Body of pancreas (tissue), 4 donors: ENCODE results near the gene VCAN. TPM values are rescaled to one million over a fixed set of nuclear protein-coding genes. Genes with fewer than 3 reads are reported as not detected.

Source experiments
- ATAC-seq: fragments of 150-250 bp; one replicate; pipeline ENCODE4 v1.9.1; 2016
- DNase-seq, 4 donors: peaks; one replicate each; pipeline ENCODE4 v3.0.0-alpha.2; 2019
- H3K27ac ChIP-seq, 4 donors: fragments of 200-600 bp; sonication (generic); 1 replicate in 3 of 4; 2 replicates in 1 of 4; pipeline versions ENCODE4 v1.5.1 to v1.6.1; 2016 to 2019; ENCODE audit warnings: mild to moderate bottlenecking in 1 of 4, mixed read lengths in 1 of 4, moderate library complexity in 1 of 4
- H3K27me3 ChIP-seq, 2 donors: fragments of 200-600 bp; sonication (generic); one replicate each; pipeline ENCODE4 v1.6.0; 2016; ENCODE audit warnings: mild to moderate bottlenecking in 1 of 2
- H3K36me3 ChIP-seq, 2 donors: fragments of 200-600 bp; sonication (generic); replicated peaks in 1 of 2; 2 replicates each; pipeline ENCODE4 v1.5.1; 2016; ENCODE audit warnings: low read depth in 2 of 2; ENCODE audit not compliant: insufficient read depth in 1 of 2
- H3K4me1 ChIP-seq: fragments of 200-600 bp; sonication (generic); one replicate; pipeline ENCODE4 v1.6.0; 2016
- H3K4me3 ChIP-seq, 2 donors: fragments of 200-600 bp; sonication (generic); 1 replicate in 1 of 2; 2 replicates in 1 of 2; pipeline ENCODE4 v1.5.1; 2016 to 2019
- H3K9me3 ChIP-seq, 3 donors: fragments of 200-600 bp; sonication (generic); 1 replicate in 2 of 3; 2 replicates in 1 of 3; pipeline ENCODE4 v1.5.1; 2016
- POLR2A ChIP-seq, 3 donors: fragments of 450-650 bp; IDR thresholded peaks; one replicate each; pipeline ENCODE4 v1.6.1; 2016; ENCODE audit warnings: antibody characterized with exemption in 3 of 3, mild to moderate bottlenecking in 2 of 3
- WGBS, 2 donors: methylation state at CpG; one replicate each; pipeline ENCODE4 v1.1.5; 2017; 5-methylcytosine and 5-hydroxymethylcytosine counted together
- intact Hi-C: fragments of 100-400 bp; cut with DNase I; formaldehyde crosslinking; loops from one replicate; pipeline ENCODE4 v1.15.1; 2023
- total RNA-seq, 2 donors: library from RNA; depleted of rRNA; stranded (reverse); fragments of >200 nt; gene quantifications; one replicate each; pipeline ENCODE4 v1.1.0, GENCODE V29; 2016
- TF ChIP-seq, protein P1 (sequence below), 7 experiments: fragments of 450-650 bp in 4 of 7; fragments of 200-600 bp in 3 of 7; sonication (generic) in 3 of 7; IDR thresholded peaks; one replicate each; pipeline ENCODE4 v1.5.1; 2016 to 2019; ENCODE audit warnings: antibody characterized with exemption in 7 of 7

Gene VCAN
- total RNA-seq, 2 donors from 2014 or later = 19.4 to 33.7 TPM

DNA sequence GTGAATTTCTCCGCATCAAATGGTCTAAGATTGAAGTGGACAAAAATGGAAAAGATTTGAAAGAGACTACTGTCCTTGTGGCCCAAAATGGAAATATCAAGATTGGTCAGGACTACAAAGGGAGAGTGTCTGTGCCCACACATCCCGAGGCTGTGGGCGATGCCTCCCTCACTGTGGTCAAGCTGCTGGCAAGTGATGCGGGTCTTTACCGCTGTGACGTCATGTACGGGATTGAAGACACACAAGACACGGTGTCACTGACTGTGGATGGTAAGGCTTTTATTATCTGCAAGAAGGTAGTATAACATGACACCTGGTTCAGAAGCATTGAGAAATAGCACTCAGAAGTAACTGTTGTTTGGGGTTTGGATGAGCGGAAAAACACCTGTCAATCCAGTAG, 18.7 kb downstream of the VCAN start:
- Histone ChIP-seq H3K4me1 (no peaks in the 10 kb centered on the region), H3K36me3 (no peaks in the 10 kb centered on the region), H3K4me3 (no peak overlapping the region), H3K27ac (no peak overlapping the region), H3K27me3 (no peaks in the 10 kb centered on the region), H3K9me3 (no peaks in the 10 kb centered on the region)
- ATAC-seq (no peak), DNase-seq (no peak)
- 91 to 92% methylated on average over 9 of the region's 9 CpGs for WGBS, 2 donors
- TF ChIP-seq POLR2A (IDR thresholded peaks at IDR 0.05) = no peak
- TF ChIP-seq, protein P1, sequence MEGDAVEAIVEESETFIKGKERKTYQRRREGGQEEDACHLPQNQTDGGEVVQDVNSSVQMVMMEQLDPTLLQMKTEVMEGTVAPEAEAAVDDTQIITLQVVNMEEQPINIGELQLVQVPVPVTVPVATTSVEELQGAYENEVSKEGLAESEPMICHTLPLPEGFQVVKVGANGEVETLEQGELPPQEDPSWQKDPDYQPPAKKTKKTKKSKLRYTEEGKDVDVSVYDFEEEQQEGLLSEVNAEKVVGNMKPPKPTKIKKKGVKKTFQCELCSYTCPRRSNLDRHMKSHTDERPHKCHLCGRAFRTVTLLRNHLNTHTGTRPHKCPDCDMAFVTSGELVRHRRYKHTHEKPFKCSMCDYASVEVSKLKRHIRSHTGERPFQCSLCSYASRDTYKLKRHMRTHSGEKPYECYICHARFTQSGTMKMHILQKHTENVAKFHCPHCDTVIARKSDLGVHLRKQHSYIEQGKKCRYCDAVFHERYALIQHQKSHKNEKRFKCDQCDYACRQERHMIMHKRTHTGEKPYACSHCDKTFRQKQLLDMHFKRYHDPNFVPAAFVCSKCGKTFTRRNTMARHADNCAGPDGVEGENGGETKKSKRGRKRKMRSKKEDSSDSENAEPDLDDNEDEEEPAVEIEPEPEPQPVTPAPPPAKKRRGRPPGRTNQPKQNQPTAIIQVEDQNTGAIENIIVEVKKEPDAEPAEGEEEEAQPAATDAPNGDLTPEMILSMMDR (IDR thresholded peaks at IDR 0.05) = no peak
- intact Hi-C loops = no loop called here

DNA sequence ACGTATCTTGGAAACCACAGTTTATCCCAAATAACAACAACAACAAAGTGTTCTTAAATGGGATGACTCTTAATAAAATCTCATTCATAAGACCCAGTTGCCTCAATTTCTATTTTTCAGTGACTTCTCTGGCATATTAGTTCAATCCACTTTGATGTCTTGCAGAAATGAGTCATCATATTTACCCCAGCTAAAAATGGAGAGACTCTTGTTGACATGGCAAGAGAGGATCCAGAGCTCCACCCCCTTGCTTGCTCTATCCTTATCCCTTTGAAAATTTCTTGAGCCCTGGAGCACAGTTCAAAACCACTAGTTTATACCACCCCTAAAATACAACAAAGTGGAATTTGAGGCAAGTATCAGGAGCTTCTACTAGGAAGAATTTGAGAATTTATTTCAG, 20.8 kb downstream of the VCAN start:
- 79% methylated on average over 1 of the region's 1 CpG for WGBS, 2 donors
- H3K27ac ChIP-seq = no peak overlapping the region
- no peak overlapping the region for H3K4me3 ChIP-seq
- TF ChIP-seq, protein P1 (IDR thresholded peaks at IDR 0.05) = no peak
- no peak for TF ChIP-seq POLR2A (IDR thresholded peaks at IDR 0.05)
- ATAC-seq = no peak
- intact Hi-C loops = no loop called here
- no peaks in the 10 kb centered on the region for H3K4me1 ChIP-seq
- H3K27me3 ChIP-seq = no peaks in the 10 kb centered on the region
- H3K36me3 ChIP-seq = no peaks in the 10 kb centered on the region
- H3K9me3 ChIP-seq = no peaks in the 10 kb centered on the region
- DNase-seq = no peak

DNA sequence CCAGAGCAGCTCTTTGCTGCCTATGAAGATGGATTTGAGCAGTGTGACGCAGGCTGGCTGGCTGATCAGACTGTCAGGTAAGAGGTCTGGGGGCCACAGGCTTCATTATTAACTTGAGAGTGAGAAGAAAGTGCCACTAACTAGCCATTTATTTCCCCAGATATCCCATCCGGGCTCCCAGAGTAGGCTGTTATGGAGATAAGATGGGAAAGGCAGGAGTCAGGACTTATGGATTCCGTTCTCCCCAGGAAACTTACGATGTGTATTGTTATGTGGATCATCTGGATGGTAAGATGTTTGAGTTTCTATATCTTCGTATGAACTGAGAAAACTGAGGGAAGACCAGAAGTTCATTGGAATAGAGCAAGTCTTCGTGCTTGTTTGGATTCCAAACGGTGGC, 22.1 kb downstream of the VCAN start:
- Histone ChIP-seq H3K27me3 (no peaks in the 10 kb centered on the region), H3K4me1 (no peaks in the 10 kb centered on the region), H3K9me3 (no peaks in the 10 kb centered on the region), H3K4me3 (no peak overlapping the region), H3K27ac (no peak overlapping the region), H3K36me3 (no peaks in the 10 kb centered on the region)
- no peak for ATAC-seq
- TF ChIP-seq, protein P1 (IDR thresholded peaks at IDR 0.05) = no peak
- no peak for TF ChIP-seq POLR2A (IDR thresholded peaks at IDR 0.05)
- WGBS, 2 donors = 55 to 66% methylated on average over 7 of the region's 7 CpGs
- intact Hi-C loops = no loop called here
- no peak for DNase-seq

DNA sequence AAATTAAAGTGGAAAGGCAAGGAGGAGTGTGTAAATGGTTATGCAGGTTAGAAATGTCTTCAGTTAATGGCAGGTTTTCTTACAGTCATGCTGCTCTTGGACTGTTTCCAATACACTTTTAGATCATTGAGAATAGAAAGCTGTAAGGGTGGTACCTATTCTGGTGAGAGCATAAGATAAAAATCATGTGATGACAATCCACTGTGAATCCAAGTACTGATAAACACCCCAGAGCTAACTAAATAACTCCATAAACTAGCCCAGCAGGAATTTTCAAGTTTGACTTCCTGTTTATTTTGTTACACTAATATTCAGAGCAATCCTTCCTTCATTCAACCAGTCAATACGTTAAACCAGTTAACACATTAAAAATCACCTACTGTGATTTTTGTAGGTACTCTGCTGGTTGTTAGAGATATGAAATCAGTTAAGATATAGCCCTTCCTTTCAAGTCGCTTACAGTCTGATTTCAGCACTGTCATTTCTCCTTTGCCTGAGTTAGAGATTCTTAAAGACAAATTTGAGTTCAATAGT, 22.6 kb downstream of the VCAN start:
- H3K27ac ChIP-seq = no peak overlapping the region
- H3K27me3 ChIP-seq = no peaks in the 10 kb centered on the region
- TF ChIP-seq, protein P1 (IDR thresholded peaks at IDR 0.05) = no peak
- no peak for TF ChIP-seq POLR2A (IDR thresholded peaks at IDR 0.05)
- 46 to 52% methylated on average over 2 of the region's 2 CpGs for WGBS, 2 donors
- no peaks in the 10 kb centered on the region for H3K9me3 ChIP-seq
- DNase-seq = no peak
- H3K36me3 ChIP-seq = no peaks in the 10 kb centered on the region
- no peaks in the 10 kb centered on the region for H3K4me1 ChIP-seq
- no peak for ATAC-seq
- H3K4me3 ChIP-seq = no peak overlapping the region
- intact Hi-C loops = no loop called here

DNA sequence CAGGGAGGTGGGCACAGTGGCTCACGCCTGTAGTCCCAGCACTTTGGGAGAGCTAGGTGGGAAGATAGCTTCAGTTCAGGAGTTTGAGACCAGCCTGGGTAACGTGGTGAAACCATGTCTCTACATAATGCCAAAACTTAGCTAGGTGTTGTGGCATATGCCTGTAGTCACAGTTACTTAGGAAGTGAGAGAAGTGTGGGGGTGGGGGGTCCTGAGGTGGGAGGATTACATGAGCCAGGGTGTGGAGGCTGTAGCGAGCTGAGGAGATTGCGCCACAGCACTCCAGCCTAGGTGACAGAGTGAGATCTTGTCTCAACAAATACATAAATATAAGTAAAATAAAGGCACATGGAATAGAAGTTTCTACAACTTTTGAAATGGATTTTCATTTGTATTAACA, 23.1 kb downstream of the VCAN start:
- no peak for ATAC-seq
- intact Hi-C loops = no loop called here

More for the DNA sequence above, 23.1 kb downstream of the VCAN start:
- Histone ChIP-seq H3K4me3 (no peak overlapping the region), H3K27me3 (no peaks in the 10 kb centered on the region), H3K4me1 (no peaks in the 10 kb centered on the region), H3K9me3 (no peaks in the 10 kb centered on the region), H3K36me3 (no peaks in the 10 kb centered on the region), H3K27ac (no peak overlapping the region)
- no peak for DNase-seq
- TF ChIP-seq POLR2A (IDR thresholded peaks at IDR 0.05) = no peak
- TF ChIP-seq, protein P1 (IDR thresholded peaks at IDR 0.05) = no peak
- WGBS, 2 donors = 68 to 72% methylated on average over 4 of the region's 4 CpGs
